HepG2 (cell line): ENCODE measurements around the gene SFI1. TPM values are rescaled to one million over a fixed set of nuclear protein-coding genes. Genes with fewer than 3 reads are reported as not detected.

Experiments used
- BCL6 ChIP-seq: IDR thresholded peaks from 2 replicates; pipeline ENCODE4 v1.6.1; 2016; ENCODE audit warnings: missing genetic modification reagents, missing compliant biosample characterization
- FOXA1 ChIP-seq, 2 experiments: fragments of 450-650 bp in 1 of 2; sonication (generic) in 1 of 2; formaldehyde crosslinking in 1 of 2; IDR thresholded peaks; 2 replicates each; pipeline versions ENCODE4 v1.4.0 to v1.6.1; 2016 to 2020; ENCODE audit warnings: missing genetic modification reagents in 1 of 2
- HNRNPL ChIP-seq: fragments of 200-400 bp; formaldehyde crosslinking; IDR thresholded peaks from 2 replicates; pipeline ENCODE4 v1.6.1; 2017; ENCODE audit warnings: mild to moderate bottlenecking, low read depth, low read length
- HOXA5 ChIP-seq: sonication (generic); formaldehyde crosslinking; IDR thresholded peaks from 2 replicates; pipeline ENCODE4 v1.4.0; 2020; ENCODE audit warnings: missing genetic modification reagents
- MXD4 ChIP-seq: IDR thresholded peaks from 2 replicates; pipeline ENCODE4 v1.6.1; 2016; ENCODE audit warnings: mild to moderate bottlenecking, missing biosample characterization, missing genetic modification reagents
- RERE ChIP-seq: IDR thresholded peaks from 2 replicates; pipeline ENCODE4 v1.6.1; 2016; ENCODE audit warnings: low read depth, missing genetic modification reagents, missing compliant biosample characterization
- SOX13 ChIP-seq, 3 experiments: fragments of 450-650 bp in 1 of 3; sonication (generic) in 1 of 3; formaldehyde crosslinking in 1 of 3; IDR thresholded peaks in 2 of 3; conservative IDR thresholded peaks in 1 of 3; 2 replicates each; pipeline versions ENCODE4 v1.5.0 to v1.6.1; 2016 to 2020; ENCODE audit warnings: antibody characterized with exemption in 1 of 3, mild to moderate bottlenecking in 1 of 3, missing compliant biosample characterization in 1 of 3, missing genetic modification reagents in 1 of 3, moderate library complexity in 1 of 3
- TAF1 ChIP-seq: sonication (generic); formaldehyde crosslinking; IDR thresholded peaks from 2 replicates; pipeline ENCODE4 v1.4.0; 2020; ENCODE audit warnings: missing genetic modification reagents
- TEAD3 ChIP-seq: optimal IDR thresholded peaks from 2 replicates; pipeline ENCODE3; 2016; ENCODE audit warnings: borderline replicate concordance
- ZBTB20 ChIP-seq: sonication (generic); formaldehyde crosslinking; IDR thresholded peaks from 2 replicates; pipeline ENCODE4 v1.8.1; 2023; ENCODE audit warnings: missing genetic modification reagents, low read depth, mild to moderate bottlenecking, borderline replicate concordance
- ZBTB3 ChIP-seq: sonication (generic); formaldehyde crosslinking; IDR thresholded peaks from 2 replicates; pipeline ENCODE4 v1.4.0; 2020; ENCODE audit warnings: low read depth, mild to moderate bottlenecking, moderate library complexity, missing genetic modification reagents, borderline replicate concordance
- ZFP82 ChIP-seq: sonication (generic); formaldehyde crosslinking; IDR thresholded peaks from 2 replicates; pipeline ENCODE4 v1.5.1; 2020; ENCODE audit warnings: mild to moderate bottlenecking, missing genetic modification reagents, borderline replicate concordance
- ZNF263 ChIP-seq: sonication (generic); formaldehyde crosslinking; IDR thresholded peaks from 2 replicates; pipeline ENCODE4 v1.4.0; 2020; ENCODE audit warnings: missing genetic modification reagents
- ZNF790 ChIP-seq: sonication (generic); formaldehyde crosslinking; IDR thresholded peaks from 2 replicates; pipeline ENCODE4 v1.8.0; 2022; ENCODE audit warnings: missing genetic modification reagents, mild to moderate bottlenecking, borderline replicate concordance
- ZSCAN31 ChIP-seq: sonication (generic); formaldehyde crosslinking; IDR thresholded peaks from 2 replicates; pipeline ENCODE4 v1.5.0; 2020; ENCODE audit warnings: low read depth, mild to moderate bottlenecking, missing genetic modification reagents
- ZSCAN9 ChIP-seq: IDR thresholded peaks from 2 replicates; pipeline ENCODE4 v1.6.1; 2016; ENCODE audit warnings: borderline replicate concordance
- polyA plus RNA-seq, 8 experiments: library from polyadenylated mRNA; depleted of rRNA in 3 of 8; stranded (reverse) in 7 of 8; unstranded in 1 of 8; fragments of >200 nt; fragmentation: Illumina TruSeq in 4 of 8; extraction: Trizol in 4 of 8; gene quantifications; 2 replicates each; pipeline versions ENCODE4 v1.2.1 to v1.2.3, GENCODE V29; 2011 to 2016; ENCODE audit warnings: low read depth in 4 of 8, missing spikeins in 1 of 8, mixed read lengths in 1 of 8; ENCODE audit not compliant: insufficient read depth in 1 of 8
- total RNA-seq, 5 experiments: library from RNA; depleted of rRNA; stranded (reverse); fragments of >200 nt; fragmentation: Illumina TruSeq; extraction: Trizol; gene quantifications; 2 replicates each; pipeline ENCODE4 v1.2.3, GENCODE V29; 2016; ENCODE audit warnings: low read depth in 1 of 5
- TF ChIP-seq, protein P1 (sequence below): IDR thresholded peaks from 2 replicates; pipeline ENCODE4 v1.6.1; 2012; ENCODE audit warnings: low read depth, low read length, improper control_type of control experiment
- TF ChIP-seq, protein P2 (sequence below): sonication (generic); formaldehyde crosslinking; IDR thresholded peaks from 2 replicates; pipeline ENCODE4 v1.8.0; 2022; ENCODE audit warnings: missing genetic modification reagents, mild to moderate bottlenecking, moderate library complexity, borderline replicate concordance

Gene SFI1
- total and polyA plus RNA-seq, 2 of the 13 experiments (the other 11 are each of a cell fraction or from before 2014, with no cell fraction given) = 20.5 to 40.1 TPM

GRCh38 chr22:31585161-31585859, 89.0 kb downstream of the SFI1 start (continued):
- TF ChIP-seq, protein P1, sequence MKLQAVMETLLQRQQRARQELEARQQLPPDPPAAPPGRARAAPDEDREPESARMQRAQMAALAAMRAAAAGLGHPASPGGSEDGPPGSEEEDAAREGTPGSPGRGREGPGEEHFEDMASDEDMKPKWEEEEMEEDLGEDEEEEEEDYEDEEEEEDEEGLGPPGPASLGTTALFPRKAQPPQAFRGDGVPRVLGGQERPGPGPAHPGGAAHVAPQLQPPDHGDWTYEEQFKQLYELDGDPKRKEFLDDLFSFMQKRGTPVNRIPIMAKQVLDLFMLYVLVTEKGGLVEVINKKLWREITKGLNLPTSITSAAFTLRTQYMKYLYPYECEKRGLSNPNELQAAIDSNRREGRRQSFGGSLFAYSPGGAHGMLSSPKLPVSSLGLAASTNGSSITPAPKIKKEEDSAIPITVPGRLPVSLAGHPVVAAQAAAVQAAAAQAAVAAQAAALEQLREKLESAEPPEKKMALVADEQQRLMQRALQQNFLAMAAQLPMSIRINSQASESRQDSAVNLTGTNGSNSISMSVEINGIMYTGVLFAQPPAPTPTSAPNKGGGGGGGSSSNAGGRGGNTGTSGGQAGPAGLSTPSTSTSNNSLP = peak; percentile 74
- TF ChIP-seq, protein P2, sequence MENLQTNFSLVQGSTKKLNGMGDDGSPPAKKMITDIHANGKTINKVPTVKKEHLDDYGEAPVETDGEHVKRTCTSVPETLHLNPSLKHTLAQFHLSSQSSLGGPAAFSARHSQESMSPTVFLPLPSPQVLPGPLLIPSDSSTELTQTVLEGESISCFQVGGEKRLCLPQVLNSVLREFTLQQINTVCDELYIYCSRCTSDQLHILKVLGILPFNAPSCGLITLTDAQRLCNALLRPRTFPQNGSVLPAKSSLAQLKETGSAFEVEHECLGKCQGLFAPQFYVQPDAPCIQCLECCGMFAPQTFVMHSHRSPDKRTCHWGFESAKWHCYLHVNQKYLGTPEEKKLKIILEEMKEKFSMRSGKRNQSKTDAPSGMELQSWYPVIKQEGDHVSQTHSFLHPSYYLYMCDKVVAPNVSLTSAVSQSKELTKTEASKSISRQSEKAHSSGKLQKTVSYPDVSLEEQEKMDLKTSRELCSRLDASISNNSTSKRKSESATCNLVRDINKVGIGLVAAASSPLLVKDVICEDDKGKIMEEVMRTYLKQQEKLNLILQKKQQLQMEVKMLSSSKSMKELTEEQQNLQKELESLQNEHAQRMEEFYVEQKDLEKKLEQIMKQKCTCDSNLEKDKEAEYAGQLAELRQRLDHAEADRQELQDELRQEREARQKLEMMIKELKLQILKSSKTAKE = 0 out of 2 replicates have a peak, but pooled peaks have one; percentile 16
- TF ChIP-seq ZSCAN31 (CRISPR knock-in tag) = no peak
- TF ChIP-seq MXD4 = no peak
- no peak for TF ChIP-seq ZBTB3 (CRISPR knock-in tag)
- peak; percentile 79 for TF ChIP-seq TEAD3
- TF ChIP-seq SOX13 (IDR thresholded peaks at IDR 0.05) = no peak
- peak in 1 of 2 experiments; percentile 51; a peak in 2 of 4 replicates for TF ChIP-seq SOX13 (CRISPR knock-in tag; conservative IDR thresholded peaks at IDR 0.05 in 1 of 2, IDR thresholded peaks at IDR 0.05 in 1 of 2)
- TF ChIP-seq HOXA5 = no peak
- peak; percentile 32; the same call in 1 of the 2 replicates for TF ChIP-seq ZBTB20 (CRISPR knock-in tag)
- TF ChIP-seq ZFP82 (CRISPR knock-in tag) = 0 out of 2 replicates have a peak, but pooled peaks have one; percentile 33
- peak; percentile 55; the same call in 1 of the 2 replicates for TF ChIP-seq BCL6
- no peak for TF ChIP-seq ZNF263 (CRISPR knock-in tag)
- TF ChIP-seq TAF1 (CRISPR knock-in tag) = peak; percentile 9; the same call in 1 of the 2 replicates
- TF ChIP-seq HNRNPL = no peak
- TF ChIP-seq ZNF790 (CRISPR knock-in tag) = no peak
- no peak for TF ChIP-seq RERE (CRISPR knock-in tag)
- no peak for TF ChIP-seq FOXA1 (IDR thresholded peaks at IDR 0.05)
- TF ChIP-seq FOXA1 (CRISPR knock-in tag; IDR thresholded peaks at IDR 0.05) = peak; percentile 50
- no peak for TF ChIP-seq ZSCAN9 (CRISPR knock-in tag)
